H1 (cell line): ENCODE measurements around the gene ANKRD36C.
"Not testable (repeated sequence)": the region's sequence is repeated elsewhere in the genome, so short reads cannot be mapped to it uniquely, and the experiment has no call there.

ENCODE experiments used
- BRCA1 ChIP-seq: IDR thresholded peaks from 2 replicates; pipeline ENCODE4 v1.6.1; 2012; ENCODE audit warnings: low read depth, low read length, improper control_type of control experiment
- CTCF ChIP-seq, 3 experiments: IDR thresholded peaks; 1 replicate in 2 of 3; 2 replicates in 1 of 3; pipeline versions ENCODE4 v1.5.1 to v1.6.1; 2011; ENCODE audit warnings: low read length in 3 of 3, mild to moderate bottlenecking in 3 of 3, inconsistent platforms in 2 of 3, low read depth in 1 of 3, moderate library complexity in 1 of 3; ENCODE audit not compliant: insufficient read depth in 1 of 3; ENCODE audit errors: control extremely low read depth in 1 of 3
- EZH2 ChIP-seq: fragments of 200-600 bp; sonication (generic); IDR thresholded peaks from 2 replicates; pipeline ENCODE4 v1.7.1; 2012; ENCODE audit warnings: low read depth, mild to moderate bottlenecking, moderate library complexity, low read length, inconsistent platforms; ENCODE audit not compliant: severe bottlenecking
- HDAC6 ChIP-seq: IDR thresholded peaks from one replicate; pipeline ENCODE4 v1.7.1; 2012; ENCODE audit warnings: low read depth, mild to moderate bottlenecking, inconsistent platforms, low read length, moderate library complexity
- MAFK ChIP-seq: IDR thresholded peaks from 2 replicates; pipeline ENCODE4 v1.6.1; 2012; ENCODE audit warnings: low read depth, mild to moderate bottlenecking, improper control_type of control experiment, low read length
- POLR2AphosphoS5 ChIP-seq: IDR thresholded peaks from 2 replicates; pipeline ENCODE4 v1.6.1; 2011; ENCODE audit warnings: low read depth, low read length
- RFX5 ChIP-seq: IDR thresholded peaks from 2 replicates; pipeline ENCODE4 v1.6.1; 2011; ENCODE audit warnings: low read depth, low read length, improper control_type of control experiment, borderline replicate concordance
- RNF2 ChIP-seq: fragments of 200-900, 300-1000 bp; sonication (generic); IDR thresholded peaks from 2 replicates; pipeline ENCODE4 v1.7.1; 2016; ENCODE audit warnings: borderline replicate concordance, low read depth, mild to moderate bottlenecking, antibody characterized with exemption, low read length; ENCODE audit not compliant: poor library complexity, severe bottlenecking; ENCODE audit errors: missing control alignments
- TAF1 ChIP-seq: IDR thresholded peaks from 2 replicates; pipeline ENCODE4 v1.6.1; 2011; ENCODE audit warnings: mild to moderate bottlenecking, low read depth, low read length

GRCh38 chr2:95789385-95789784 lies 202.2 kb downstream of the ANKRD36C start:
- not testable (repeated sequence) for TF ChIP-seq TAF1; CTCF (IDR thresholded peaks at IDR 0.05; ENCODE audit: control extremely low read depth in 1 of 3, insufficient read depth in 1 of 3, low read depth in 1 of 3, low read length in 3 of 3); HDAC6; RFX5; POLR2AphosphoS5; BRCA1; MAFK; RNF2; EZH2
